ENCODE data around the gene ERN1. TPM values are rescaled to one million over a fixed set of nuclear protein-coding genes. Genes with fewer than 3 reads are reported as not detected.
A peak's percentile ranks its signal among the peaks of the same experiment; 100 is the strongest.

The ERN1 gene
- total and polyA plus RNA-seq, 2 of the 8 experiments (the other 6 are each of a cell fraction or from before 2014, with no cell fraction given): 1.8 to 3.9 TPM

GRCh38 chr17:63998721-63999679 is 130.9 kb downstream of the ERN1 start:
- TF ChIP-seq MAFK (IDR thresholded peaks at IDR 0.05; ENCODE audit: low read depth, low read length): peak; percentile 34; the same call in 1 of the 2 replicates
- TF ChIP-seq EZH2 (IDR thresholded peaks at IDR 0.05; ENCODE audit: low read depth, low read length, severe bottlenecking): no peak
- TF ChIP-seq BACH1 (IDR thresholded peaks at IDR 0.05; ENCODE audit: low read length): peak; percentile 35; the same call in 1 of the 2 replicates
- peak overlapping the region; percentile 77; the same call in 1 of the 2 replicates for H2BK12ac ChIP-seq (ENCODE audit: low read depth, low read length)
- no peak overlapping the region for H2AFZ ChIP-seq (ENCODE audit: low read length)
- FAIRE-seq (no peak), DNase-seq (ENCODE audit: low read depth in 1 of 2, low spot score in 2 of 2) (no peak)
- no peak overlapping the region for H3K14ac ChIP-seq (ENCODE audit: insufficient read length)
- peak overlapping the region; percentile 62 to 87 (median 76) for H3K4me3 ChIP-seq (ENCODE audit: extremely low read depth in 1 of 4, insufficient read depth in 2 of 4, low read depth in 3 of 4, low read length in 4 of 4)
- H3K56ac ChIP-seq (replicated peaks; ENCODE audit: insufficient read length, low read depth, low read length): no peak overlapping the region
- H2AK5ac ChIP-seq (ENCODE audit: low read depth, low read length): peak overlapping the region; percentile 93; the same call in 1 of the 2 replicates
- no peaks in the 10 kb centered on the region for H3K79me2 ChIP-seq (ENCODE audit: control insufficient read depth in 1 of 2, insufficient read depth in 2 of 2, low read length in 2 of 2)
- peak overlapping the region; percentile 13; the same call in 1 of the 2 replicates for H2BK15ac ChIP-seq (ENCODE audit: low read length)
- no peak overlapping the region for H3K27ac ChIP-seq (ENCODE audit: low read depth, low read length)
- H4K8ac ChIP-seq (ENCODE audit: extremely low read depth, insufficient read depth, low read length): no peak overlapping the region
- H4K91ac ChIP-seq (replicated peaks; ENCODE audit: insufficient read length, low read length): no peak overlapping the region
- no peaks in the 10 kb centered on the region for H3K36me3 ChIP-seq (ENCODE audit: control insufficient read depth in 2 of 4, insufficient read depth in 4 of 4, low read length in 3 of 4)
- no peaks in the 10 kb centered on the region for H3K9me3 ChIP-seq (ENCODE audit: insufficient read depth in 2 of 2, low read depth in 1 of 2, low read length in 1 of 2)
- H2BK20ac ChIP-seq (ENCODE audit: low read length): peak overlapping the region; percentile 17; the same call in 1 of the 2 replicates
- H3K79me1 ChIP-seq (ENCODE audit: low read depth, low read length): no peaks in the 10 kb centered on the region
- H4K20me1 ChIP-seq (replicated peaks in 1 of 2; ENCODE audit: control insufficient read depth in 1 of 2, insufficient read depth in 2 of 2, low read length in 2 of 2): peaks cover 0 to 5% of the 10 kb centered on the region in 2 experiments
- no peak overlapping the region; the same call in 1 of the 2 replicates for H3K18ac ChIP-seq (ENCODE audit: extremely low read depth, low read length)
- CTCF ChIA-PET (ENCODE audit: partially characterized antibody): interaction anchor here (1.0 to 4.9 kb wide), 15 partner anchors 8 to 118 kb away, joined by 3 to 24 read pairs (median 4); partner anchors contain the start of genes CSHL1, GH1, GH2 and ICAM2
- H2BK120ac ChIP-seq (replicated peaks; ENCODE audit: low read depth, low read length): no peak overlapping the region
- H3K23me2 ChIP-seq (ENCODE audit: low read depth, low read length): peaks cover 12% of the 10 kb centered on the region; the same call in 1 of the 2 replicates
- peaks cover 0 to 28% (median 16%) of the 10 kb centered on the region in 4 experiments; a peak in 5 of 7 replicates for H3K27me3 ChIP-seq (replicated peaks in 1 of 4; ENCODE audit: control insufficient read depth in 3 of 4, extremely low read depth in 1 of 4, insufficient read depth in 3 of 4, low read length in 3 of 4)
- no peak overlapping the region for H3K23ac ChIP-seq (ENCODE audit: insufficient read length)
- POLR2A ChIA-PET (ENCODE audit: partially characterized antibody): interaction anchor here (0.7 to 1.2 kb wide), 3 partner anchors 8 to 147 kb away, joined by 3 to 5 read pairs (median 4); no protein-coding TSS in a partner anchor
- H2BK5ac ChIP-seq (ENCODE audit: low read depth, low read length): no peak overlapping the region
- H3K4me2 ChIP-seq (ENCODE audit: insufficient read depth in 1 of 2, low read depth in 2 of 2, low read length in 2 of 2): peak overlapping the region; percentile 87 to 95
- no peak overlapping the region for H3K4ac ChIP-seq (replicated peaks; ENCODE audit: insufficient read length, low read depth, low read length)
- H4K5ac ChIP-seq (ENCODE audit: insufficient read length, low read depth, low read length): no peak overlapping the region
- no peak overlapping the region for H3K9ac ChIP-seq (replicated peaks in 1 of 4; ENCODE audit: extremely low read depth in 1 of 4, low read depth in 3 of 4, low read length in 3 of 4)
- H3K4me1 ChIP-seq (replicated peaks in 1 of 4; ENCODE audit: control insufficient read depth in 3 of 4, insufficient read depth in 4 of 4, low read length in 3 of 4): peaks cover 3 to 14% (median 6%) of the 10 kb centered on the region in 4 experiments
- WGBS, 2 experiments (ENCODE audit: extremely low coverage in 1 of 2, insufficient coverage in 1 of 2, insufficient read length in 1 of 2, insufficient replicate concordance in 2 of 2, low coverage in 1 of 2, low lambda C conversion rate in 2 of 2, missing lambda C conversion rate in 1 of 2): 30% methylated on average over 23 of the region's 33 CpGs; no CpG with 5 or more reads in 1 of the 2 experiments
